Uterus (tissue), 4 donors: ENCODE measurements around the gene WNT5B. TPM values are rescaled to one million over a fixed set of nuclear protein-coding genes. Genes with fewer than 3 reads are reported as not detected.
A peak's percentile ranks its signal among the peaks of the same experiment; 100 is the strongest.

Experiments used
- DNase-seq, 2 donors: peaks; one replicate each; pipeline ENCODE4 v3.0.0-alpha.2; 2019 to 2020
- H3K27ac ChIP-seq, 2 donors: fragments of 200-600 bp; sonication (generic); 1 replicate in 1 of 2; 2 replicates in 1 of 2; pipeline ENCODE4 v1.5.1; 2016 to 2018
- H3K27me3 ChIP-seq, 2 donors: fragments of 200-600 bp; sonication (generic); one replicate each; pipeline ENCODE4 v1.5.1; 2018 to 2019; ENCODE audit warnings: control low read depth in 1 of 2
- H3K36me3 ChIP-seq, 2 donors: fragments of 200-600 bp; sonication (generic); one replicate each; pipeline ENCODE4 v1.5.1; 2019; ENCODE audit warnings: control low read depth in 1 of 2
- H3K4me1 ChIP-seq, 2 donors: fragments of 200-600 bp; sonication (generic); one replicate each; pipeline ENCODE4 v1.5.1; 2018 to 2019; ENCODE audit warnings: control low read depth in 1 of 2
- H3K4me3 ChIP-seq, 2 donors: fragments of 200-600 bp; sonication (generic); 1 replicate in 1 of 2; 2 replicates in 1 of 2; pipeline ENCODE4 v1.5.1; 2018 to 2019; ENCODE audit warnings: mild to moderate bottlenecking in 1 of 2
- H3K9me3 ChIP-seq, 2 donors: fragments of 200-600 bp; sonication (generic); one replicate each; pipeline ENCODE4 v1.5.1; 2019; ENCODE audit warnings: control low read depth in 1 of 2
- CTCF ChIP-seq, 4 experiments: fragments of 200-600 bp in 2 of 4; fragments of 450-650 bp in 2 of 4; sonication (generic) in 2 of 4; IDR thresholded peaks; one replicate each; pipeline ENCODE4 v1.5.1; 2016 to 2019; ENCODE audit warnings: antibody characterized with exemption in 4 of 4, mild to moderate bottlenecking in 2 of 4, moderate library complexity in 1 of 4
- POLR2A ChIP-seq, 2 donors: fragments of 450-650 bp; IDR thresholded peaks; one replicate each; pipeline ENCODE4 v1.6.1; 2016; ENCODE audit warnings: antibody characterized with exemption in 2 of 2, mild to moderate bottlenecking in 1 of 2, moderate library complexity in 1 of 2
- intact Hi-C: fragments of 100-400 bp; cut with DNase I; formaldehyde crosslinking; loops from one replicate; pipeline ENCODE4 v1.15.1; 2023; ENCODE audit warnings: low total_unique reads
- total RNA-seq, 4 donors: library from RNA; depleted of rRNA in 3 of 4; stranded (reverse); fragments of >200 nt in 3 of 4; gene quantifications; one replicate each; pipeline versions ENCODE4 v1.1.0 to v1.2.4, GENCODE V29; 2014 to 2023
- donor health status: DM: yes; HTN: yes; CAD: no.

The WNT5B gene
- total RNA-seq, 4 donors from 2014 or later = 5.9 to 20.9 (median 7.2) TPM; not detected in 1

GRCh38 chr12:1590221-1590979 lies 38.6 kb upstream of the WNT5B start:
- no peaks in the 10 kb centered on the region for H3K36me3 ChIP-seq
- TF ChIP-seq POLR2A (IDR thresholded peaks at IDR 0.05) = no peak
- TF ChIP-seq CTCF (IDR thresholded peaks at IDR 0.05) = no peak
- H3K27ac ChIP-seq = peak overlapping the region; percentile 50 to 57
- H3K27me3 ChIP-seq = no peaks in the 10 kb centered on the region
- intact Hi-C loops = no loop called here
- H3K4me1 ChIP-seq = peaks cover 6 to 8% of the 10 kb centered on the region in 2 donors
- no peaks in the 10 kb centered on the region for H3K9me3 ChIP-seq
- no peak for DNase-seq
- H3K4me3 ChIP-seq = peak overlapping the region in 1 of 2 donors; percentile 11

- Histone ChIP-seq H3K4me3 (peak overlapping the region in 1 of 2 donors; percentile 11), H3K9me3 (no peaks in the 10 kb centered on the region), H3K4me1 (peaks cover 6 to 8% of the 10 kb centered on the region in 2 donors), H3K36me3 (no peaks in the 10 kb centered on the region), H3K27me3 (no peaks in the 10 kb centered on the region), H3K27ac (peak overlapping the region; percentile 50 to 57)
- DNase-seq = no peak
- no peak for TF ChIP-seq POLR2A (IDR thresholded peaks at IDR 0.05)
- no peak for TF ChIP-seq CTCF (IDR thresholded peaks at IDR 0.05)
- intact Hi-C loops = no loop called here
These were observed 38.0 kb upstream of the WNT5B start for GRCh38 chr12:1591034-1591433.

GRCh38 chr12:1591543-1591942 lies 37.5 kb upstream of the WNT5B start:
- Histone ChIP-seq H3K36me3 (no peaks in the 10 kb centered on the region), H3K27me3 (no peaks in the 10 kb centered on the region), H3K4me1 (peaks cover 6 to 8% of the 10 kb centered on the region in 2 donors), H3K9me3 (no peaks in the 10 kb centered on the region), H3K27ac (peak overlapping the region in 1 of 2 donors; percentile 39), H3K4me3 (peak overlapping the region in 1 of 2 donors; percentile 11)
- intact Hi-C loops = no loop called here
- no peak for TF ChIP-seq CTCF (IDR thresholded peaks at IDR 0.05)
- TF ChIP-seq POLR2A (IDR thresholded peaks at IDR 0.05) = no peak
- DNase-seq = no peak

DNA sequence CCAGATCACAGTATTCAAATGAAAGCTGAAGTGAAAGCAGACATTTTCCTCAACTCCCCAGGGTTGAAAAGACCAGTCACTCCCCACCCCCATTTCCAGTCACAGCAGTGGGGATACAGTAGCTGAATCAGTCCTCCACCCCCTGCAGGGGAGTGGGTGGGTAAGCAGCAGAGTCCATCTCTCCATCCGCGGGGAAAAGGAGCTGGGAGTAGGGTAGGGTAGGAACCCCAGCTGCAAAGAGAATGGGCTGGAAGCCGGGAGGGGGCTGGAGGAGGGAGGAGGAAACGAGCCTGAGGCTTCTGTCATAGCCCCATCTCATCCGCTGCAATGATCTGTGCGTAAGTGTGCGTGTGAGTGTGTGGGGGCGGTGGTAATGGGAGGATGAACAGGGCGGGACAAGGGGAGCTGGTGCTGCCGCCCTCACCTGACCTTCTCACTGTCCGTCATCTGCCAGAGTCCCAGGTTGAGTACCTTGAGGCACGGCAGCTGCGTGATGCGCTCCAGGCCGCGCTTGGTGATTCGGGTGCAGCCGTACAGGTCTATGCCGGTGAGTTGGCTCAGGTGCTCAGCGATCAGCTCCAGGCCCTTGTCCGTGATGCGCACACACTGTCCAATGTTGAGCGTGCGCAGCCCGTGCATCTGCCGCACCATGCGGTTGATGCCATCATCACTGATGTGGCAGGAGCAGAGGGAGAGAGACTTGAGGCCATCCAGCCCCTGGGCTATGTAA lies 36.4 kb upstream of the WNT5B start:
- Histone ChIP-seq H3K27me3 (no peaks in the 10 kb centered on the region), H3K36me3 (no peaks in the 10 kb centered on the region), H3K4me3 (peak overlapping the region; percentile 67 to 91), H3K27ac (peak overlapping the region in 1 of 2 donors; percentile 39), H3K9me3 (no peaks in the 10 kb centered on the region), H3K4me1 (peaks cover 6 to 8% of the 10 kb centered on the region in 2 donors)
- TF ChIP-seq POLR2A (IDR thresholded peaks at IDR 0.05) = no peak
- TF ChIP-seq CTCF (IDR thresholded peaks at IDR 0.05) = no peak
- intact Hi-C loops = no loop called here
- DNase-seq = no peak
